ENCODE measurements around the gene TNFRSF25. TPM values are rescaled to one million over a fixed set of nuclear protein-coding genes. Genes with fewer than 3 reads are reported as not detected.

Gene TNFRSF25
- total RNA-seq, 1 experiment from 2014 or later = 0.98 TPM

DNA sequence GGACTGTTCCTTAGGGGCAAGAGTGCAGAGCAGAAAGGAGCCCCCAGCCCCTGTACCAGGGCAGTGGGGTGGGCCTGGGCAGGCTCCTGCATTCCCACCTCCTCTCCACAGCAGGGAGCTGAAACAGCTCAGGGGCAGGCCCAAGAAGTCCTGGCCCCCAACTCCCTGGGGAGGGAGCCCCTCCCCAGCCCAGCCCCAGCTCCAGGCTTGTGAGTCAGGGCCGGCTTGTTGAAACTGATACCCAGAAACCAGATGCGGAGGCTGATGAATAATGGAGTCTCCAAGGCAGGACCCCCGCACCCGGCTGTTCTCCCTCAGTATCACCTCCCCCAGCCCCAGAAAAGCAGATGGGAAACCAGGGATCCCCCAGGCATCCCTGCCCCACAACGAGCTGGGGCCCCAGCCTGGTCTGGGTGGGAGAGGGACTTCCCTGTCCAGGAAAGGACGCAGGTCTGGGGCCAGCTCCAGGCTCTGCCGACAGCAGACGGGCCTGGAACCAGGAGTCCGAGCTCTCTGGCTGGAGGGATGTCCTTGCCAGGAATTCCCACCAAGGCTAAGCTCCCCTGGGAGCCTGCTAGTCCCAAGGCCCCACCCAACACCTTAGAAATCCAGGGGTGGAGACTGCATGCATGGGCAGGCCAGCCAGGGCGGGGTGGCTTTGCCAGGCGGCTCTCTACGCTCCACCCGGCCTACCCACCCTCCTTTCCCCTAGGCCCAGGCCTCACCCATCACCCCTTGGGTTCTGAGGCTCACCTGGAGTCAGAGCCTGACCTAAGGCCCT lies 22.8 kb upstream of the TNFRSF25 start:
- DNase-seq (ENCODE audit: low read depth) = no peak

DNA sequence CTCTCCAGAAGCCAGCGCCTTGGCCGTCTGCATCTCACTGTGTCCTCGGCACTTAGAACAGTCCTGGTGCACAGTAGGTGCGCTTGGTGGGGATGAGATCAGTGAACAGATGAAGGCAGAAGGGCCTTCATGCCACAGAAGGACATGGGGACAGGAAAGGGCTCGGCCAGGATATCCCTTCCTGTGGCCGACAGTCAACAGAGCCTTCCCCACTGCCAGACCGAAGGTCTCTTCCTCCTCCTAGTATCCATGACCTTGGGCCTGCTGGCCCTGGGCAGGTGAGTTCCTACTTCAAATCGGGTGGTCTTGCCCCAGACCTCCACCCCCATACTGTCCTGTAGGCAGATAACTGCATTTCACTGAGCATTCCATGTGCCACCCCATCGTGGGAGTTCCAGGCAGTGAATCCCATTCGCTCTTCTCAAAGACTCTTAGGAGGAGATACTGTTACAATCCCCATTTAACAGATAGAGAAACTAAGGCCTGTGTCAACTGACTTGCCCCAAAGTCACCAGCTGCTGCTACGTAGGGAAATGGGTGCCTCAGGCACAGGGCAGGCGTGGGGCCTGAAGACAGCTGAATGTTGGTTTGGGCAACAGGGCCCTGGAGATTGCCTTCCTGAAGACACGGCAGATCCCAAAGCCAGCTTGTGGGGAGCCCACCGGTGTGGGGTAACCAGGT lies 22.0 kb upstream of the TNFRSF25 start:
- no peak for DNase-seq (ENCODE audit: low read depth)

DNA sequence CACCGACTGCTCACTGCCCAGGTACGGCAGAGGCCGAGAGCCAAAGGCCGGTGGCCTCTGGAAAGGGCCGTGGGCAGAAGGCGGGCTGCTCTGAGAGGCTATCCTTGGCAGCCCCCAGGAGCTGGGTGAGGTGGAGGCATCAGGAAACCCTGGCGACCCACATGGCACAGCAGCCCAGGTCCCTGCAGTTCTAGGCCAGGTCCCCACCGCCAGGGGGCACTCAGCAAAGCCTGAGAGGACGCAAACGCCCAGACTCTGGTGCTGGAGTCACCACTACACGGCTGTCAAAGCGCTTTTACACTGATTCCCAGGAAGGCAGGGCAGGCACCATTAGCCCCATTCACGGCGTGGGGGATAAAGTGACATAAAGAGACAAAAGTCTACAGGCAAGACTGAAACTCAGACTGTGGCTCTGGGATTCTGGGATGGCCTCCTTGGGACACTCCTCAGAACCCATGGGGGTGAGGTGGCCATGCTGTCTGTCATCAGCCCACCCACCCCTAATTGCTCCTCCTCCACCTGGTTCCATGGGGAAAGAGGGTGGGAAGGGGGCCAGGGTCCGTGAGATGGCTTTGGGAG lies 20.5 kb upstream of the TNFRSF25 start:
- DNase-seq (ENCODE audit: low read depth) = peak; percentile 70

DNA sequence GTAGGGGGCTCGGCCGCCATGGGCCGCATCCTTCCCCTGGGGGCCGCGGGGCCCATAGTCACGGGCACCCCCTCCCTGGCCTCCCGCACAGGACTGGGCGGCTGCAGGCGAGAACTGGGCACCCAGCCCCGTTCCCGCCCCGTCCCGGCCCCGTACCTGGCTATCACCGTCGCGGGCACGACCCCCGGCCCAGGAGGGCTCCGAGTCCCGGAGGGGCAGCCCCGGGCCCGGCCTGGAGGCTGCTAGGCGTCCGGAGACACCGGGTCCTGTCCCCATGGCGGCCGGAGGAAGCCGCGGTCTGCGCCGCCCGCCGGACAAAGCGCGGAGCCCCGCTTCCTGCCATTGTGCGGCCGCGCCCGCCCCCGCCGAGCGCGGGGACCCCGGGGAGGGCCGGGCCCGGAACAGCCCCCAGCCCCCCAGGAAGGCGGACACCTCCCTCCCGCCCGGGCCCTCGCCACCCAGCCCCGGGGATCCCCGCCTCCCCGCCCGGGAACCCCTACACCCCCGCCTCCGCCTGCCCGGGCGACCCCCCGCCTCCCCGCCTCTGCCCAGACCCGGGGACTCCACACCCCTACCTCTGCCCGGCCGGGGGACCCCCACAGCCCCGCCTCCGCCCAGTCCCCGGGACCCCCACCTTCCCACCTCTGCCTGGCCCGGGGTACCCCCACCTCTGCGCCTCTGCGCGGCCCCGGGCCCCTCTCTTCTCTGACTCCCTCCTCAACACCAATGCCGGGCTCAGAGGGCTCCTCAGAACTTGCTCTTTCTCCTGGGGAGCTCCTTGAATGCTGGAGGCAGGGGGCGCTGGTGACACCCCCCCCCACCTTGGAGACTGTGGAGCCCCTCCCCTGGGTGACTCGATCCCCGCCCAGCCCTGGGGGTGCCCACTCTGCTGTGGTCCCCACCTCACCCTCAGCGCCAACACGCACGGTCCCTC lies 19.5 kb upstream of the TNFRSF25 start:
- DNase-seq (ENCODE audit: low read depth) = no peak

DNA sequence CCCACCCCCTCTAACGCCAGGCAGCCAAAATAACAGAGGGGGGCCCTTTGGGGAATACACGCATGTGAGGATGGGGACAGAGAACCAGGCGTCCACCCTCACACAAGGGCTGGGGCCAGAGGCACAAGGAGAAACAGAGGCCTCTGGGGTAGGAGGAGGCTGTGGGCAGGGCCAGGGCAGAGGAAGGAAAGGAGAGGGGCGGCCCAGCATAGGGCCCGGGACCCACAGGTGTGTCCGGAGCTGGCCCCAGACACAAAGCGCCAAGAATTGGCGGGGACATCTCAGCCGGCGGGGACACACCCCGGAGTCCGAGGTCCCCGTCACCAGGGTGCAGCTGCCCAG lies 18.8 kb upstream of the TNFRSF25 start:
- no peak for DNase-seq (ENCODE audit: low read depth)

DNA sequence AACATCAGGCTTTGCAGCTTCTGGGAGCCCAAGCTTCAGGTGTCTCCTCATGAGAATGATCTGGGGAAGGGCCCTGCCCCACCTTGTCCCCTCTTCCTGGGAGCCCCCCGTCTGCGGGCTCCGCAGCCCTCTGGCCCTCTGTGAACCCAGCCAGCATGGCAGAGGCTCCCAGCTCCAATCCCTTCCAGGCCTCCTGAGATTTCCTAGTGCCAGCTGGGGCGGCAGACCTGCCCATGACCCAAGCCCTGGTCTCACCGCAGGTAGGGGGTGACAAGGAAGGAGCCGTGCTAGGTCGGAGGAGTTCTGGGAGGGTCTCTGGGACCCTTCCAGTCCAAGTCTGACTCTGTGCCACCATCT lies 17.8 kb upstream of the TNFRSF25 start:
- DNase-seq (ENCODE audit: low read depth) = no peak

DNA sequence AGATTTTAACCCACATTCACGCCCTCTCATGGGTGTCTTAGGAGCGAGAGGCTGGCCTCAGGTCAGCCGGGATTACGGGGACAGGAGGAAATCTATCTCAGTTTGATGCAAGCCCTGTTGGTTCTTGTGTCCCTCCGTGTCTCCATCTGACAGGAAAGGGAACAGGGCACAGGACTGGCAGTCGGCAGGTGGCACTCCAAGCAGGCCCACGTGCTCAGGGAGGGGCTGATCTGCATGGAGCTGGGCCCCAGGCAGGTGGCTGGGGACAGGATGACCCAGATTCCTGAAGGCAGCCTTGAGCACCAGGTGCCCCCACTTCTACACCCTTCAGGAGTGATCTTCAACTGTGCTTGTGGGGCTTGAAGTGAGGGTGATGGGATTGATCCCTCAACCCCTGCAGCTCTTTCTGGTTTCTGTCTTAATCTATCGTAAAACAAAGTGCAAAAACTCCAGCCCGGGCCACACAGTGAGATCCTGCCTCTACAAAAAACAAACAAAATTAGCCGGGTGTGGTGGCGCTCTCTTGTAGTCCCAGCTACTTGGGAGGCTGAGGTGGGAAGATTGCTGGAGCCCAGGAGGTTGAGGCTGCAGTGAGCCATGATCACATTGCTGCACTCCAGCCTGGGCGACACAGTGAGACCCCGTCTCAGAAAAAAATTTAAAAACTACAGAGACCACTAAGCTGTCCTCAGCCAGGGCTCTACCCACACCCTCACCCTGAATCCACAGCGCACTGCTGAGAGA lies 17.2 kb upstream of the TNFRSF25 start:
- DNase-seq (ENCODE audit: low read depth) = no peak

DNA sequence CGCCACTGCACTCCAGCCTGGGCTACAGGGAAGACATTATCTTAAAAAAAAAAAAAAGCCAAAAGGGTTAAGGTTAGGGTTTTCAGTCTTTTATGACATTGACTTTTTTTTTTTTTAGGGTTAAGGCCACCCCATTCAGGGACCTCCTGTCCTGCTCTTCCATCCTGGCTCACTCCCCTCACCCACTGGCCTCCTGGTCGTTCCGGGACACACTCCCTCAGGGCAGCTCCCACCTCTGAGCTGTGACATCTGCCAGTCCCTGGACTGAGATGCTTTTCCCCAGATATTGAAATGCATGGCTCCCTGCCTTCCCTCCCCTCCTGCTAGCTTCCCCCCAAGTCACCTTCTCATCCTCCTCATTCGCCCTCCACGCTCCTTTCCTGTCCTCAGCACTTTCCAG lies 15.8 kb upstream of the TNFRSF25 start:
- no peak for DNase-seq (ENCODE audit: low read depth)

DNA sequence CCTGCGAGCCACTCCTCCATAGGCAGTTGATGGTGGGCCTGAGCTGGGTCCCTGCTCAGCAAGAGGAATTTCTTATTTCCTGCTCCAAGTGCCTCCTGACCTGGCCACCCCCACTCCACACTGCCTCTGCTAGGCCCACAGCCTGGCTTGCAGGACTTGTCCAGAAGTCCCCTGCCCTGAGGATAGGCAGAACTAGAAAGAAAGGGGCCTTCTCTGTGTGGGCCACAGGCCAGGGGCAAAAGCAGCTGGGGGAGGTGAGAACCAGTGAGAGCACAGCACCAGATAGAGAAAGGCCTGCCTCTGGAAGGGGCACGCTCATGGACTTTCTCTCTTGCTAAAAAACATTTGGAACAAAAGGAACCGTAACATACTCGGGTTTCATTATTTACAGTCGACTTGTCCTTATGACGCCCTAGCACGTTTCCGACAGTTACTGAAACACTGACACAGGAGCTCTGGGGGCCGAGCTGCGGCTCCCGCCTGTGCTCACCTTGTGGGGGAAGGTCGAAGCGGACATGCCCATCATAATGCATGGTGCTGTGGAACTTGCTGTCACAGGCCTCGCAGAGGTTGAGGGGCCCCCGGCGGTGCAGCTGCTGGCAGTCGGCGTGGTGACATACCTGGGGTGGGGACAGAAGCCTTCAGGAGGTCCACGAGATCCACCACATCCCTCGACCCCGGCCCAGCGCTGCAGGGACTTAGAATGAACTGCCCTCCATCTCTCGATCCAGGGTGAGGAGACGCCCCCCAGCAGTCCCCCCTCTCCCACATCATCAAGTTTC lies 11.3 kb upstream of the TNFRSF25 start:
- DNase-seq (ENCODE audit: low read depth) = no peak

DNA sequence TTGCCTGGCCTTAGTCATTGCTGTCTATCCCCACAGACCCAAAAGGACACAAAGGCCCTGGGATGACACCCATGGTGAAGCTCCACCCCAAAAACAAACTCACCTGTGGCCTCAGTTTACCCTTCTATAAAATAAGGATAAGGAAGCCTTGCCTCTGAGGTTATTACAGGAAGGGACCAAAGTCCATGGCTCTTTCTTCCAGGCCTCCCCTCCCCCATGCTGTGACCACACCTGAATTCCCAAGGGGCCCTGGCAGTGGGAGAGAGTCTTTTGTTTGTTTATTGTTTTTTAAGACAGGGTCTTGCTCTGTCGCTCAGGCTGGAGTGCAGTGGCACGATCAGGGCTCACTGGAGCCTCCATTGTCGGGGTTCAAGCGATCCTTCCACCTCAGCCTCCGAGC lies 10.5 kb upstream of the TNFRSF25 start:
- no peak for DNase-seq (ENCODE audit: low read depth)

DNA sequence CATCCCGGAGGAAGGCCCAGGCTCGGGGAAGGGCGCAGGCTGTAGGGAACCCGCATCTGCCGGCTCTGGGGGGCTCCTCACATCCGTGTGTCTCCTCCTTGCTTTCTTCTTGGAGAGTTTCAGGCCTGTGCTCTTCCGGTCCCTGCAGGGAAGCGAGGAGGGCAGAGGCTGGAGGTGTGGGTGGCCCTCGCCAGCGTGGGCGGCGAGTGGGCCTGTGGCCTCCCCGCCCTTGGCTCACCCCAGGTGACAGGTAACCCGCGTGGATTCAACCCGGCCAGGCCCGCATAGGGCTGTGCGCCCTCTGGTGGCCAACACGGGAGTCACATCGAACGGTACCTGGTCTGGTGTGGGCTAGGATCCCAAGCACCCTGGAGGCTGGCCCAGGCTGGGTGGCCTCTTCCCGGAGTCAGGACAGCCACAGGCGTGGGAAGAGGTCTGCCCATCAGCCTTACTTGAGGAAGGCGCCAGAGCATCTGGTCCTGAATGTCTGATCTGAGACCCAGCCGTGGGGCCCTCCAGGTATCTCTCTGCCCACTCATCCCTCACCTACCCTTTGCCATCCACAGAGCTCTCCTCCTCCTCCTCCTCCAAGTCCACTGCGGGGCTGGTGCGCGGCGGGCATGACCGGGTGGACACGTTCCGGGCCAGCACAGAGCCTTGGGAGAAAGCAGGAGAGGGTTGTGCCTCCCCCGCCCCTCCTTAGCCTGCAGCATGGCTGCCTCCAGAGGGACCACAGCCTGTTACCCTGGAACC lies 9.6 kb upstream of the TNFRSF25 start:
- DNase-seq (ENCODE audit: low read depth) = no peak

DNA sequence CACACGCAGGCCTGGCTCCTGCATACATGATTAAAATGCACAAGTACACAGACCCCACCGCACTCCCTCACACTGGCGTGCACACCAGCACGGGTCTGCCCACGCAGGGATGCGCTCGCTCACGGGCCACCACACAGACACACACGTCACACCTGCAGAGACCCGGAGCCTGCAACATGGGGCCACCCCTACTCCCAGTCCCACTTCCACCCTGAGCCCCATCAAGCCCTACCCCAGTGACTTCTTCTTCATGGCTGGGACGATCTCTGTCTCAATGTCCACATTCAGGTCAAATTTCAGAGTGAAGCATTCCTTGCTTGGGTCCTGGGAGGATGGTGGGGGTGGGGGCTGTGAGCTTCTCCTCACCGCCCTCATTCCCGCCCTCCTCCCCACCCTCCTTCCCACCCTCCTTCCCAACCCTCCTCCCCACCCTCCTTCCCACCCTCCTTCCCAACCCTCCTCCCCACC lies 8.9 kb upstream of the TNFRSF25 start:
- no peak for DNase-seq (ENCODE audit: low read depth)

DNA sequence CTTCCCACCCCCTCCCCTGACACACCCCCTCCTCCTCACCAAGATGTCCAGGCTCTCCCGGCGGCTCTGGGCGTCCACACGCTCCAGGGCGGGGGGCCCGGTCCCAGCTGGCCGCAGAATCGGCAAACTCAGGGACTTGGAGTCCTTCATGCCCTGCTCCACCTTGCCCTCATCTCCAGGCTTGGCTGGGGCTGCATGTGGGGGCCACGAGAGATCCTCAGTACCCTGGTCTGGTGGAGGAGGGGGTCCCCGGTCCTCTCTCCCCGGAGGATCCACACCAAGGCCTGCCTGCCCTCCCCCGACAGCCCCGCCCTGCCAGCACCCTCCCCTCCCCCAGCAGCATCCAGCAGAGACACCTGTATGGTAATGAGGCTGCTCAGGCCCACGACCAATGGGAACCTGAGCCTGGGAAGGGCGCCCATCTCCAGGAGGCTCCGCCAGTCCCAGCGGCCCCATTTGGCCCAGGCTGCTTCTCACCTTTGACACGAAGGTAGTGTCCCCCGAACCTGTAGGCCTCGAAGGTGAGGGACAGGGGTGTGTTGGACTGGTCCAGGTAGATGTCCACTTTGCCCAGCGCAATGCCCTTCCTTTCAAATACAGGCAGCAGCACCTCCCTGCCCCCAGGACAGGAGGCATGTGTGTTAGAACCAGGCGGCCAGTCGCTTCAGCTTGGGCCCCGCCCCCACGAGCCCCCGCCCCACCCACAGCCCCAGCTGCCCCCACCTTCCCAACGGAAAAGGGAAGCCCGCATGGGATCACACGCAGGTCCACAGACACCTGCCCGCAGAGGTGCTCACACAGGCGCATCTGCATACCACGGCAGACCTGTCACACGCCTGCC lies 8.2 kb upstream of the TNFRSF25 start:
- DNase-seq (ENCODE audit: low read depth) = no peak

DNA sequence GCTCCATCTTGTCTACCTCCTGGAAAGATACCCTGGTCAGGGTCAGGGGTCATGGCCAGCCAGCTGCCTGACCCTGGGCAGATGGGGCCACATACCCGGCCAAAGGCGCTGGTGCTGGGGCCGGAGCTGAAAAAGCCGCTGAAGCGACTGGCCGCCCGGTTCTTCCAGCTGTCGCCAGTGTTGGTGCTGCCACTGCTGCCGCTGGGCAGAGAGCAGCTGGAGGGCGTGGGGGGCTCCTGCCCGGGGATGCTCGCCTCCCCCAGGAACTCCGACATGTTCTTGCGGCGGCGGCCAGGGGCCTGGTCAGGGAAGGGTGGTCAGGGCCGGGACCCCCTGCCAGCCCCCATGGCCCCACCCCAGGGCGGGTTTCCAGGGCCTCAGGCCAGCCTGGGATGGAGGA lies 7.2 kb upstream of the TNFRSF25 start:
- no peak for DNase-seq (ENCODE audit: low read depth)

DNA sequence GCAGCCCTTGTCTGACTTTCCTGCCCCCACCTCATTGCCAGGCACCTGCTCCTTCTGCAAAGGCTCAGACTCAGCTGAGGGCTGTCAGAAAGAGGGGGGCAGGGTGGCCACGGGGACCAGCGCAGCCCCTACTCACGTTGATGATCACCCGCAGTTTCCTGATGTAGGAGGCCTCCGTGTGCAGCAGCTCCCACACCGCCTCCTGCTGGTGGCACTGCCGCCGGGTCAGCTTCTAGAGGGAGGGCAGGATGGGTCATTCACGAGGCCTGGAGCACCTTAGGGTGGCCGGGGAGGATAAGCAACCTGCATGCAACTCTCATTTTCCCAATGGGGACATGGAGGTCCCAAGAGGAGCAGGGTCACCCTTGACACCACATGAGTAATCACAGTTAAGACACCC lies 6.4 kb upstream of the TNFRSF25 start:
- no peak for DNase-seq (ENCODE audit: low read depth)

DNA sequence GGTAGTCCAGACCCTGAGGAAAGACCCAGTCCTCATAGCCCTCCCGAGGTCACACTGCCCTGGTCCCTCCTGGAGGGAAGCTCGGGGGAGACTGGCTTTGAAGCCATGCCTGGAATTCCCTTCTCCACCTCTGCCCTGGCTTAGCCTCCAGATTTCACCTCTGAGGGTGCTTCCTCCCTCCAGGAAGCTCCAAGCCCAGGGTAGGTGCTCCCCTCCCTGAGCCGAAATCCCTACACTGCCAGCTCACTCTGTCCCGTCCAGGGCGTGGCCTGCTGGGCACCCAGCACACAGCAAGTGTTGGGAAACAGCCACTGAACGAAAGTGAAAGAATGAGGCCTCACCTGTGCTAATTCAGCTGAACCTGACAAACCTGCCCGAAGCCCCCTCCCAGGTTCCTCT lies 6.0 kb upstream of the TNFRSF25 start:
- no peak for DNase-seq (ENCODE audit: low read depth)

DNA sequence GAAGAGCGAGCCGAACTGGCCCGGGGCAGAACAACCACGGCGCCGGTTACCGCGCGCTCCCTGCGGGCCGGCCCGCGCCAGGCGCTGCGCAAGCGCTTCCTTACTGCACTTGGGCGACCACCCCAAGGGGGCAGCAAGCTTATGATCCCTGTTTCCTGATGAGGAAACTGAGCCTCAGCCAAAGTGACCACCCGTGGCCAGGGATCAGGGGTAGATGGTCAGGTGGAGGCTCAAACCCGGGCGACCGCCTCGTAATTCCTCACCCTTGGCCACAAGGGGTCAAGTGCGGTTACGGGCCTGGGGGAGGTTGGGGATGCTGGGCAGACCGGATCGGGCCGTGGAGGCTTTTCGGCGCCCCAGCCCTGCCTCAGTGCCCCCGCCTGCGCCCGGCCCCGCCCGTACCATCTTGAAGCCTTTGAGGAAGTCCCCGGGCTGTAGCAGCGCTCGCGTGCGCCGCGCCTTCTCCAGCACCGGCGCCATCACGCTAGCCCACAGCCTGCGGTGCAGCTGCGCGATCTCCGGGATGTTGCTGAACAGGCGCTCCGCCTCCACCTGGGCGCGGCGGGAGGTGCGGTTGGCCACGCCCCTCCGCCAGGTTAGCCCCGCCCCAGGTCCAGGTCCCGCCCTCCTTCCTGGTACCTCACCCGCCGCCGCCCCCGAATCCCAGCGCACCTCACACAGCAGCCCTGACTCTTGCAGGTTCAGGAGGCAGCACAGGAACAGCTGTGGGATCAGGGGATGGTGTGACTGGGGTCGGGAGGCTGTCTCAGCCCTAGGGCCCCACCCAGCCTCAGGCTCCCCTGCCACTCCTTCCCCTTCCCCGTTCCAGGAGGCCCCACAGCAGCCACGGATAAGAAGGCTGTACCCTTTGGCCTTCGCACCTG lies 5.4 kb upstream of the TNFRSF25 start:
- no peak for DNase-seq (ENCODE audit: low read depth)

Data from LHCN-M2 (cell line).